Measurements from ENCODE around the gene DNAJB8. TPM values are rescaled to one million over a fixed set of nuclear protein-coding genes. Genes with fewer than 3 reads are reported as not detected.

DNAJB8 gene
- total and polyA plus RNA-seq, 9 of the 15 experiments (the other 6 are each of a cell fraction or from before 2014, with no cell fraction given) = not detected

DNA sequence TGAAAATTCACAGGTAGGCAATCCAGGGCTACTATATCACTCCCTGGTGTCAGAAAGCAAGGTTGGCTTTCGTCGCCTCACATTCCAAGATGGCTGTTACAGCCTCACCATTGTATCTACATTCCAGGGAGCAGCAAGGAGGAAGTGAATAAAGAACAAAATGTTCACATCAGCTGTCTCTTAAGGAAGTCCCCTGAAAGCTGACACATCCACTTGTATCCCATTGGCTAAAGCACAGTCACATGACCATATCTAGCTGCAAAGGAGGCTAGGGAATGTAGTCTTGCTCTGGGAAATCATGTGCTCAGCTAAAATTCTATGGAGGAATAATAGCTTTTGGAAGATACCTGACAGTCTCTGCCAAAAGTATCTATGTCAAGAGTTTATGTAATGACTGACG is 39.1 kb upstream of the DNAJB8 start (continued):
- TF ChIP-seq SMC3 (conservative IDR thresholded peaks at IDR 0.05; ENCODE audit: insufficient read depth, low read depth, low read length) (no peak), C11orf30 (IDR thresholded peaks at IDR 0.05; ENCODE audit: low read depth) (peak; percentile 11; the same call in 1 of the 2 replicates), NFYB (IDR thresholded peaks at IDR 0.05; ENCODE audit: extremely low read depth, insufficient read length) (peak; percentile 96), MGA (IDR thresholded peaks at IDR 0.05) (peak; percentile 63), GABPA (tag; conservative IDR thresholded peaks at IDR 0.05; ENCODE audit: low read depth) (no peak), NEUROD1 (IDR thresholded peaks at IDR 0.05; ENCODE audit: borderline replicate concordance, low read depth, low read length, partially characterized antibody) (no peak)
- TF ChIP-seq, protein P1, sequence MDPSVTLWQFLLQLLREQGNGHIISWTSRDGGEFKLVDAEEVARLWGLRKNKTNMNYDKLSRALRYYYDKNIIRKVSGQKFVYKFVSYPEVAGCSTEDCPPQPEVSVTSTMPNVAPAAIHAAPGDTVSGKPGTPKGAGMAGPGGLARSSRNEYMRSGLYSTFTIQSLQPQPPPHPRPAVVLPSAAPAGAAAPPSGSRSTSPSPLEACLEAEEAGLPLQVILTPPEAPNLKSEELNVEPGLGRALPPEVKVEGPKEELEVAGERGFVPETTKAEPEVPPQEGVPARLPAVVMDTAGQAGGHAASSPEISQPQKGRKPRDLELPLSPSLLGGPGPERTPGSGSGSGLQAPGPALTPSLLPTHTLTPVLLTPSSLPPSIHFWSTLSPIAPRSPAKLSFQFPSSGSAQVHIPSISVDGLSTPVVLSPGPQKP (CRISPR knock-in tag; IDR thresholded peaks at IDR 0.05) = no peak
- TF ChIP-seq, protein P2, sequence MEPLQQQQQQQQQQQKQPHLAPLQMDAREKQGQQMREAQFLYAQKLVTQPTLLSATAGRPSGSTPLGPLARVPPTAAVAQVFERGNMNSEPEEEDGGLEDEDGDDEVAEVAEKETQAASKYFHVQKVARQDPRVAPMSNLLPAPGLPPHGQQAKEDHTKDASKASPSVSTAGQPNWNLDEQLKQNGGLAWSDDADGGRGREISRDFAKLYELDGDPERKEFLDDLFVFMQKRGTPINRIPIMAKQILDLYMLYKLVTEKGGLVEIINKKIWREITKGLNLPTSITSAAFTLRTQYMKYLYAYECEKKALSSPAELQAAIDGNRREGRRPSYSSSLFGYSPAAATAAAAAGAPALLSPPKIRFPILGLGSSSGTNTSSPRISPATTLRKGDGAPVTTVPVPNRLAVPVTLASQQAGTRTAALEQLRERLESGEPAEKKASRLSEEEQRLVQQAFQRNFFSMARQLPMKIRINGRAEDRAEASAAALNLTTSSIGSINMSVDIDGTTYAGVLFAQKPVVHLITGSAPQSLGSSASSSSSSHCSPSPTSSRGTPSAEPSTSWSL (CRISPR knock-in tag; IDR thresholded peaks at IDR 0.05; ENCODE audit: borderline replicate concordance) = no peak

Measured in K562 (cell line).